Activated naive CD8-positive, alpha-beta T cell treated with anti-CD3 and anti-CD28 coated beads, Interleukin-2, amount 10 ng/mL, durations not matched to agents 7 days and 5 days (primary cell): ENCODE results near the gene SSTR1. TPM values are rescaled to one million over a fixed set of nuclear protein-coding genes. Genes with fewer than 3 reads are reported as not detected.

Source experiments
- ATAC-seq: fragments of 150-1000 bp; cut with Tn5 transposase; one replicate; pipeline ENCODE4 v1.10.0; 2021; ENCODE audit warnings: low read depth, moderate library complexity
- POLR2A ChIA-PET: fragments of 350-600 bp; sonication (Branson Sonifier 250); formaldehyde crosslinking; loops from one replicate; lab custom pipeline; 2021; ENCODE audit warnings: antibody characterized with exemption; lab: Charles Lee
- DNase-seq: peaks from one replicate; pipeline ENCODE4 v3.0.0; 2021
- H3K27ac Mint-ChIP-seq: one replicate; pipeline ENCODE4 v1.8.0; 2022; ENCODE audit warnings: mild to moderate bottlenecking, mixed read lengths
- H3K27me3 Mint-ChIP-seq: one replicate; pipeline ENCODE4 v1.8.0; 2022; ENCODE audit warnings: mild to moderate bottlenecking, moderate library complexity, mixed read lengths
- H3K36me3 Mint-ChIP-seq: one replicate; pipeline ENCODE4 v1.8.0; 2021; ENCODE audit warnings: mild to moderate bottlenecking, mixed read lengths
- H3K4me1 Mint-ChIP-seq: one replicate; pipeline ENCODE4 v1.8.0; 2021; ENCODE audit warnings: mixed read lengths
- H3K4me3 Mint-ChIP-seq: one replicate; pipeline ENCODE4 v1.8.0; 2022; ENCODE audit warnings: mild to moderate bottlenecking, moderate library complexity, mixed read lengths
- H3K9me3 Mint-ChIP-seq: one replicate; pipeline ENCODE4 v1.8.0; 2021; ENCODE audit warnings: mixed read lengths
- total RNA-seq, 2 experiments: library from RNA; stranded (reverse); gene quantifications; one replicate each; pipeline ENCODE4 v1.2.3, GENCODE V29; 2021

SSTR1 gene
- total RNA-seq, 2 experiments from 2014 or later: not detected

DNA sequence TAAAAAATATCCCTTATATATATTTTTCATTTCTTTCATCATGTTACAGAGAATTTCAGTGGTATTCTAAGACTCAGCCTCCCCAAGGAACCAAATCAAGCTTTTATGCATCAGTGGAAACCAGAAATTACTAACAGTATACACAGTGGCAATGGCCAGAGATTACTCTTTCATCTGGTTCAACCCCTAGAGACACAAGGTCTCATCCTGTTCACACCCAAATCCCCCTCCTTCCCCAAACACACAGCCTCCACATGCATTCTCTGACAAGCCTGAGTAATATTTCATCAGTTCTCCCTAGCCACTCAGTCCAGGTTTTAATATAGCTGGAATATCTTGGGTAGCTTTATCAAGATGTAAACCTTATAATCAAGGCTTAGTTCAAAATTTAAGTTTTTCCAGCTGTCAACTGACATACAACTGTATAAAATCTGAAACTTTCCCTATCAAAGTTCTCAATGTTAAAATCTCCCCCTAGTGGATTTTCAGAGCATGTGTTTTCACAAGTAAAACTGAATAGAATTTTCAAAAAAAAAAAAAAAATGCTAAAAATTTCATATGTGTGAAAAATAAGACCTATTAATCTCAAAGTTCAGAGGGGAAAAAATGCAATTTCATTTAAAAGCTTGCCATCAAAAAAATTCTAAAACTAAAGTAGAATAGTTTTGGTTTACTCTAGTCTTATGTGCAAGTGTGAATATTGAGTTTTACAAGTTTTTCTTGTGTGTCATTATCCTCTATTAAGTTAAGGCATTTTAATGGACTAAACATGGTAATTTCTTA is 10.5 kb upstream of the SSTR1 start:
- no peak for DNase-seq
- no peak for ATAC-seq
- H3K9me3 Mint-ChIP-seq: no peaks in the 10 kb centered on the region
- no peaks in the 10 kb centered on the region for H3K4me1 Mint-ChIP-seq
- H3K4me3 Mint-ChIP-seq: no peak overlapping the region
- no peaks in the 10 kb centered on the region for H3K36me3 Mint-ChIP-seq
- peaks cover 2% of the 10 kb centered on the region for H3K27me3 Mint-ChIP-seq
- POLR2A ChIA-PET: no interaction called here
- H3K27ac Mint-ChIP-seq: no peak overlapping the region

DNA sequence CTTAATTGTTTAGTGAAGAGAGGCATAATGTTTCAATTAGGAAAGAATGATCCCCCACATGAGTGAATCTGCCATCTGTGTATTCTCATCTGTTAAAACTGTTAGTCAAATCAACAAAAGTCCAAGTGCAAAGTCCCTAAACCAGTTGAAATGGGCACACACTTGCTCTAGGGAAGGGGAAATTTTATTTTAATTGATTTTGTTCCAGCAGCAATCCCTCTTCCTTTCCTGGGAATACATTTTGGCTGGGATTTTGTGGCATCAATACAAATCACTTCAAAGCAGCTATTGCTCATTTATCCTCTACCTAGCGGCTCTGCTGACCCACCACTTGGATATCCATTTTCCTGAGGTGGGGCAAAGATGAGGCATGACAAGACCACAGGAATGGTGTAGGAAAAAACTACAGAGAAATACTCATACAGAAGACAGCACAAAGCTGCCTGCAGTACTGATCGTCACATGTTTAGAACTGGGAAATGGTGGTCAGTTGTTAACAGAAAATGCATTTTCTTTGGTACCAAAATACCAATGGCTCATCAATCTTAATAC is 9.8 kb upstream of the SSTR1 start:
- no peak for ATAC-seq

DNA sequence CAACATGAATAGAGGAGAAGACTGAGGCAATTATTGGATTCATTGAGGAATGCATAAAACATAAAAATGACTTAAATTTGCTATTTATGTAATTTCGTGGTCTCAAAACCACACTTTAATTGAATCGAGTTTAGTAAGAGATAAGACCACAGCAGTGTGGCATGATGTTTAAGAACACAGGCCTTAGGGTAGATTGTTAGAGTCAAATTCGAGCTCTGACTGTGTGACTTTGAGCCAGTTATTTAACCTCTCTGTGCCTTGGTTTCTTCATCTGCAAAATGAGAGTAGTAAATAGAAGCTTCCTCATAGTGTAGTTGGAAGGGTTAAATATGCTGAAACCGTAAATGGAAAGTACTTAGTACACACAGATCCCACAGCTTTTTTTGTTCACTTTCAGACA is 9.3 kb upstream of the SSTR1 start:
- no peak overlapping the region for H3K4me3 Mint-ChIP-seq
- H3K4me1 Mint-ChIP-seq: no peaks in the 10 kb centered on the region
- ATAC-seq (no peak), DNase-seq (no peak)
- peaks cover 2% of the 10 kb centered on the region for H3K27me3 Mint-ChIP-seq
- POLR2A ChIA-PET: no interaction called here
- H3K36me3 Mint-ChIP-seq: no peaks in the 10 kb centered on the region
- no peak overlapping the region for H3K27ac Mint-ChIP-seq
- no peaks in the 10 kb centered on the region for H3K9me3 Mint-ChIP-seq

More for the DNA sequence above, 9.8 kb upstream of the SSTR1 start:
- H3K4me3 Mint-ChIP-seq: no peak overlapping the region
- H3K27me3 Mint-ChIP-seq: peaks cover 2% of the 10 kb centered on the region
- no peaks in the 10 kb centered on the region for H3K9me3 Mint-ChIP-seq
- POLR2A ChIA-PET: no interaction called here
- DNase-seq: no peak
- H3K36me3 Mint-ChIP-seq: no peaks in the 10 kb centered on the region
- no peaks in the 10 kb centered on the region for H3K4me1 Mint-ChIP-seq
- no peak overlapping the region for H3K27ac Mint-ChIP-seq

DNA sequence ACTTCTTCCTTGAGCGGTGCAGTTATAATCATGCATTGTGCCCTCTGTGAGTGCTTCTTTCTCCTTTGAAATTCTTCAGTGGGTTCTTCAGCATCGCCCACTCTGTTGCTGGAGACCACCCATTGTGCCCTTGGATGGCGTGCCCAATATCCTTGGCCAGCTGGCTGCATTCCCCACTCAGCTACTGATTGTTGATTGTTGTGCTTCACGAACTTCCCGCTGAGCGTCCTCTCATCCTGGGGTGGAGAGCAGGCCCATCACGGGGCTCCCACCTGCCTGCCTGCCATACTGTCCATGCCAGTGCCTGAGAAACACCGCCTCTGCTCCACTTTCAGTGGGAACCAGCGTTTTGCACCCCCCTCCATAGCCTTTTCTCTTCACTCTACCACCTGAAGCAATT is 8.6 kb upstream of the SSTR1 start:
- Mint-ChIP-seq H3K4me3 (no peak overlapping the region), H3K4me1 (no peaks in the 10 kb centered on the region), H3K27me3 (peaks cover 3% of the 10 kb centered on the region)

DNA sequence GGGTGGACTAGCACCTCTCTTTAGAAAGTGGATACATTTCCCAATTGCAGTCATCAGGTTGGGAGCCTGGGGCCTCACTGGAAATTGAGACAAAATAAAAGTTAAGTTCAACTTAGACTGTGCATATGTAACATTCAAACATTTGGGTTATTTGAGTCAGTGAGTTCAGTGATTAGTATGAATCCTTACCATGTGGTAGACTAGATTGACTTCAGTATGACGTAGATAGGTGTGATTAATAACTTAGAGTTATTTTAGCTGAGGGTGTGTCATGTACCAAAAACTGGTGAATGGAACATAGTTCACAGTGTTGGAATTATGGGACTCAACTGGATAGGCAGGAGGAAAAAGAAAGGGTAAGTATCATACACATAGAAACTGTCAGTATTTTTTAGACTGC is 8.0 kb upstream of the SSTR1 start:
- Mint-ChIP-seq H3K9me3 (no peaks in the 10 kb centered on the region), H3K4me1 (no peaks in the 10 kb centered on the region), H3K27ac (no peak overlapping the region), H3K4me3 (no peak overlapping the region), H3K27me3 (peaks cover 3% of the 10 kb centered on the region), H3K36me3 (no peaks in the 10 kb centered on the region)
- POLR2A ChIA-PET: no interaction called here
- ATAC-seq: no peak
- DNase-seq: no peak

More for the DNA sequence above, 8.6 kb upstream of the SSTR1 start:
- H3K9me3 Mint-ChIP-seq: no peaks in the 10 kb centered on the region
- no peak for DNase-seq
- POLR2A ChIA-PET: no interaction called here
- no peaks in the 10 kb centered on the region for H3K36me3 Mint-ChIP-seq
- no peak overlapping the region for H3K27ac Mint-ChIP-seq
- no peak for ATAC-seq

DNA sequence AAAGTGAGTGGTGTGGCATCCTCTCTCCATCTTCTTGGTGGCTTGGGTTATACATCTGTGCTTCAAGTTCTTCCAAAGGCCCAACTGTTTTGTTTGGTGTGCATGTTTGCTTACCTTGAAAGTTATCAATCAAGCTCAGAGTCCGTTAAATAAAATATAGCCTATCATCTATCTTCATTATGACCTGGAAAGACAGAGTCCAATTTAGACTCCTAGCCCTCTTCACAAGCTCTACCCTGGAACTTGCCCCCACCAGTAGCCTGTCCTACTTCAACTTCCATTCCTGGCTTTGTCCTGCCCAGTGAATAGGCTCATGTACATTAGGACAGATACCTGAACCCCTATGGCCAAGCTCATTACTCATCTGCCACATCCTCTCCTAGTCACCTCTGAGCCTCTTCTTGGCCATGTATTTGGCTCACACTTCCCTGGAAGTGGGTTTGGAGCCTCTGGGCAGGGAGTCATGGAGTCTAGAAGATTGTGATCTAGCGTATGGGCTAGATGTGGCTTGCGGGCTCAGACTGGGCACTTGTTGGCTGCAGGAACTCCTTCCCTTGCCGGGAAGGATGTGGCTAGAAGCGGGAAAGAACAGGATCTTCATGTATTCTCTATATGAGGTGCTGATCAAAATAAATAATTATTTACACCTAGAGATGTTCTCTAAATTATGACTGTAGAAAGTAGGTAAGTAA is 6.4 kb upstream of the SSTR1 start:
- DNase-seq: no peak
- POLR2A ChIA-PET: no interaction called here
- ATAC-seq: no peak
- Mint-ChIP-seq H3K36me3 (no peaks in the 10 kb centered on the region), H3K9me3 (peaks cover 3% of the 10 kb centered on the region), H3K4me3 (no peak overlapping the region), H3K27me3 (peaks cover 11% of the 10 kb centered on the region), H3K4me1 (no peaks in the 10 kb centered on the region), H3K27ac (no peak overlapping the region)

DNA sequence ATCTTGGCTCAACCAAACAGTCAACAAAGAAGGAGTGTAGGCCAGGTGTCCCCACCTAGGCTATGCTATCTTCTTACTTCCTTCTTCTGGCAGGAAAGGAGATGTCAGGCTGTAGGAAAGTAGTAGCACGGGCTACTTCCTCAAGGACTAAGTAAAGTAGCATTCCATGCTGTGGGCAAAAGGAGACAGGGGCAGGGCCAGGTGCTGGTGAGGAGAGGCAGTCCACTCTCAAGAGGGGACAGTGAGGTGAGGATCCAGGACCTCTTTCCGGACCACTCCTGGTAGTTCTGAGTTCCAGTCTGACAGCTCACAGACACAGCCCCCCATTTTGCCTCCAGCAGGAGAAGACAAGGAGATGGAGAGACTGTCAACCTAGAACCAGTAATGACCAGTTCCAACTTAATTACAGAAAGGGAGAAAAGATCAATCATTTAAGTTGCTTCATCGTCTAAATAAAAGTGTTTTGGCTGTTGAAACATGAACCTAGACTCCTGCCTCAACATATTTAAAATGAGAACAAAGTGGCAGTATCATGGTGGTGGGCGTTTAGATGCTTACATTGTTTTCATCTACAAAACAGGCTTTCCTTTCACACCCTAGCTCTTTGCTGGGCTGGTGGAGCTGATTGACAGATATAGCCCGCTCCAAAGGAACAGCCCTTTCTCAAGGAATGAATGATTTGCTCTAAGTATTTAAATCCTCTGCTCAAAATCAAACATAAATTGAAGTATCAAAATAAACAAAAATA is 5.1 kb upstream of the SSTR1 start:
- H3K36me3 Mint-ChIP-seq: no peaks in the 10 kb centered on the region
- peaks cover 23% of the 10 kb centered on the region for H3K27me3 Mint-ChIP-seq
- no peak overlapping the region for H3K27ac Mint-ChIP-seq
- H3K4me3 Mint-ChIP-seq: no peak overlapping the region
- H3K4me1 Mint-ChIP-seq: no peaks in the 10 kb centered on the region
- no peak for ATAC-seq
- POLR2A ChIA-PET: no interaction called here
- DNase-seq: no peak
- peaks cover 3% of the 10 kb centered on the region for H3K9me3 Mint-ChIP-seq

DNA sequence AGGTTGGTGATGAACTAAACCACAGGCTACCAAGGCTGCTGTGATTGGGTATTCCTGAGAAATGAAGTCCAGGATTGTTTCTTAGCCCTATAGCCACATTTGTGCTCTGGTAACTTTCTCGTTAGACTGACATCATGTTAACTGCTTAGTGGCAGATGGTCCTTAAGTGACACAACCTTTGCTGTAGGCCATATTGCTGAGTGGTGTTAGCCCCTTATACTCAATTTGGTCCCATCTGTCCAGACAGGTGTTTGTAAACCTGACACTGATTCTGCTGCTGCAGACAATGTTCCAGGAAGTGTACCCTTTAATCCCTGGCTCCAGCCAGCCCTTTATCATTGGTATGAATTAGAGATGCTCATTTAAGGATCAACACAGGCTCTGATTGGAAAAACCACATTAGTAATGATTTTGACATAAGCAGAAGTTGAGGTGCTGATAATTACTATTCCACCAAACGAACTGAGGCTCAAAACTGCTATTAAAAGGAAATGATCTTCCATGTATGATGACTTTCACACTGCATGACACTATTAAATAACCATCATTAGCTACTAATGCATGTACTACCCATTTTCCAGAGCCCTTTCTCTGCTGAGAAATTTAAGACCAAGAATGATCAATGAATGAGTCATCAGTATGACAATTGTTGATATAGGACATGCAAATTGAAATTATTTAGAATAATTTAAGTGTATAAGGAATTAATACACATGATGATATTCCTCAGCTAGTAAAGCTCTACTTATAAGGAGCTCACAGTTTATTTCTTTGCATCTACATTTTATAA is 3.6 kb upstream of the SSTR1 start:
- Mint-ChIP-seq H3K4me1 (peaks cover 5% of the 10 kb centered on the region), H3K27me3 (peaks cover 37% of the 10 kb centered on the region), H3K9me3 (peaks cover 3% of the 10 kb centered on the region), H3K4me3 (no peak overlapping the region), H3K36me3 (no peaks in the 10 kb centered on the region), H3K27ac (no peak overlapping the region)
- POLR2A ChIA-PET: no interaction called here
- DNase-seq (no peak), ATAC-seq (no peak)

DNA sequence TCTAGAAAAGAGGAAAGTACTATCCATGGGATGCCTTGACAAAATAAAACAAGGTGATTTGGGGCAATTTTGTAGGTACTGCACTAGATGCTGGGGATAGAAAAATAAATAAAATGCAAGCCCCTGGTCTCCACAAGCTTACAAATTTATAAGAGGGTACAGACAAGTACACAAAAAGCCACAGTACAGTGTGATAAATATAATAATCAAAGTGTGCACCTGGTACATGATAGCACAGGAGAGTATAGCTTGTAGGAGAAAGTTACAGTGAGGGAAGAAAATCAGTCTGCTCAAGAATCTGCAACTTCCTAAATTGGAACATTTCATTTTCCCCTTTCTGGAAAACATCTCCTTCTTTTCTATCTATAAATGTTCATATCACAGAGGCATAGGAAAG is 3.0 kb upstream of the SSTR1 start:
- Mint-ChIP-seq H3K4me3 (no peak overlapping the region), H3K9me3 (peaks cover 3% of the 10 kb centered on the region), H3K27me3 (peaks cover 40% of the 10 kb centered on the region), H3K27ac (no peak overlapping the region), H3K36me3 (no peaks in the 10 kb centered on the region), H3K4me1 (peaks cover 8% of the 10 kb centered on the region)
- no peak for ATAC-seq
- POLR2A ChIA-PET: no interaction called here
- no peak for DNase-seq

DNA sequence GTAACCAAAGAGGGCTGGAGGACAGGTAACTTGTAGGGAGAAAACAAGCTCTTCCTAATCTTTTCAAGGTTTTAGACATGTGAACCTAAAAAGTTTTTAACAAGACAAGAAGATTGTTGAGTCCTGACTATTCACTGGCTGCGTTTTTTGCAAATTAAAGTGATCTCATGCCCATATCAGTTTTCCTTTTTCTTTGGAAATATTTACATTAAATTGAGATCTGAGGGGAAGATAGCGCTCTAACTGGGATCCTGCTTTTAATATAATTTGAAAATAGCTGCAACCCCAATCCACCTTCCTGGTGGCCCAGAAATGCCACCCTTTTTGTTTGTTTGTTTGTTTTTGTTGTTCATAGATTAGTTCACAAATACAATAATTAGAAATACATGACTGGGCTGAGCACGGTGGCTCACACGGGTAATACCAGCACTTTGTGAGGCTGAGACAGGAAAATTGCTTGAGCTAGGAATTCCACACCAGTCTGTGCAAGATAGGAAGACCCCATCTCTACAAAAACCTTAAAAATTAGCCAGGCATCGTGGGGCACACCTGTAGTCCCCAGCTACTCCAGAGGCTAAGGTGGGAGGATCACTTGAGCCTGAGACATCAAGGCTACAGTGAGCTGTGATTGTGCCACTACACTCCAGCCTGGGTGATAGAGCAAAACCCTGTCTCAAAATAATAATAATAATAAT is 2.4 kb upstream of the SSTR1 start:
- Mint-ChIP-seq H3K4me1 (peaks cover 9% of the 10 kb centered on the region), H3K9me3 (peaks cover 3% of the 10 kb centered on the region), H3K4me3 (no peak overlapping the region), H3K27me3 (peaks cover 45% of the 10 kb centered on the region), H3K36me3 (no peaks in the 10 kb centered on the region), H3K27ac (no peak overlapping the region)
- DNase-seq: no peak
- POLR2A ChIA-PET: no interaction called here
- no peak for ATAC-seq

DNA sequence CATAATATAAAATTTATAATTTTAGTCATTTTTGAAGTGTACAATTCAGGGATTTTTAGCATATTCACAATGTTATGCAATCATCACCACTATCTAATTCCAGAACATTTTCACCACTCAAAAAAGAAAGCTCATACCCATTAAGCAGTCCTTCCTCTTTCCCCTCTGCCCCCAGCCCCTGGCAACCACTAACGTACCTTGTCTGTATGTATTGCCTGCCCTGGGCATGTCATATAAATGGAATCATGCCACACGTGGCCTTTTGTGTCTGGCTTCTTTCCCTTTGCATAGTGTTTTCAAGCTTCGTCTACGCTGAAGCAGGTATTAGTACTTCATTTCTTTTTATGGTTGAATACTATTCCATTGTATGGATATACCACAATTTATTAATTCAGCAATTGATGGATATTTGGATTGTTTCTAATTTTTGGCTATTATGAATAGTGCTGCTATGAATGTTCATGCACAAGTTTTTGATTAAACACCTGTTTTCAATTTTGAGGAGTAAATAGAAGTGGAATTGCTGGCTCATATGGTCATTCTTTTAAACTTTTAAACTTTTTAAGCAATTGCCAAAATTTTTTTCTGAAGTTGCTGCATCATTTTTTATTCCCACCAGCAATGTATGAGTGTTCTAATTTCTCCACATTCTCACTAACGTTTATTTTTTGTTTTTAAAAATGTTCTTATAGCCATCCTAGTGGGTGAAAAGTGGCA is 1.6 kb upstream of the SSTR1 start:
- peaks cover 54% of the 10 kb centered on the region for H3K27me3 Mint-ChIP-seq
- H3K4me1 Mint-ChIP-seq: peaks cover 13% of the 10 kb centered on the region
- H3K4me3 Mint-ChIP-seq: no peak overlapping the region
- no peaks in the 10 kb centered on the region for H3K36me3 Mint-ChIP-seq
- no peak for ATAC-seq
- POLR2A ChIA-PET: no interaction called here
- no peak for DNase-seq
- H3K27ac Mint-ChIP-seq: no peak overlapping the region
- peaks cover 3% of the 10 kb centered on the region for H3K9me3 Mint-ChIP-seq
